SK-N-SH treated with all-trans-retinoic acid at 6 μM for 48 hours (cell line): ENCODE measurements around the gene ABTB1.

Experiments
- ATAC-seq: fragments of 200-7000 bp; cut with Tn5 transposase; 3 replicates; pipeline ENCODE4 v1.9.1; 2020; ENCODE audit warnings: mild to moderate bottlenecking, moderate library complexity
- ARNTL ChIP-seq: fragments of 450-650 bp; formaldehyde crosslinking; IDR thresholded peaks from 2 replicates; pipeline ENCODE4 v1.5.0; 2020; ENCODE audit warnings: low read depth, mild to moderate bottlenecking, moderate library complexity, borderline replicate concordance
- CREB5 ChIP-seq: fragments of 250-450 bp; sonication (Bioruptor Pico); IDR thresholded peaks from 2 replicates; pipeline ENCODE4 v1.5.1; 2020; ENCODE audit warnings: low read depth, mild to moderate bottlenecking, moderate library complexity
- CSDC2 ChIP-seq: fragments of 250-450 bp; sonication (Bioruptor Pico); IDR thresholded peaks from 2 replicates; pipeline ENCODE4 v1.5.0; 2020; ENCODE audit warnings: mild to moderate bottlenecking, moderate library complexity
- ESRRG ChIP-seq: fragments of 250-450 bp; sonication (Bioruptor Pico); IDR thresholded peaks from 2 replicates; pipeline ENCODE4 v1.6.1; 2021; ENCODE audit warnings: mild to moderate bottlenecking
- GLIS3 ChIP-seq: fragments of 250-450 bp; sonication (Bioruptor Pico); IDR thresholded peaks from 2 replicates; pipeline ENCODE4 v1.5.0; 2020; ENCODE audit warnings: mild to moderate bottlenecking, moderate library complexity
- ISL1 ChIP-seq: fragments of 250-450 bp; sonication (Bioruptor Pico); IDR thresholded peaks from 2 replicates; pipeline ENCODE4 v2.1.2; 2022; ENCODE audit warnings: mild to moderate bottlenecking, moderate library complexity
- PATZ1 ChIP-seq: fragments of 250-450 bp; sonication (Bioruptor Pico); IDR thresholded peaks from 2 replicates; pipeline ENCODE4 v1.8.0; 2020; ENCODE audit warnings: mild to moderate bottlenecking, moderate library complexity, borderline replicate concordance
- PPARA ChIP-seq: fragments of 250-450 bp; sonication (Bioruptor Pico); IDR thresholded peaks from 2 replicates; pipeline ENCODE4 v1.5.0; 2020; ENCODE audit warnings: mild to moderate bottlenecking, borderline replicate concordance
- RARB ChIP-seq: fragments of 250-450 bp; sonication (Bioruptor Pico); IDR thresholded peaks from 2 replicates; pipeline ENCODE4 v1.8.0; 2021; ENCODE audit warnings: mild to moderate bottlenecking, moderate library complexity
- SNAI2 ChIP-seq: fragments of 250-450 bp; sonication (Bioruptor Pico); IDR thresholded peaks from 2 replicates; pipeline ENCODE4 v1.5.0; 2020; ENCODE audit warnings: mild to moderate bottlenecking, moderate library complexity
- TCF4 ChIP-seq: fragments of 250-450 bp; sonication (Bioruptor Pico); IDR thresholded peaks from 2 replicates; pipeline ENCODE4 v1.8.0; 2021; ENCODE audit warnings: mild to moderate bottlenecking, moderate library complexity, borderline replicate concordance
- TOX ChIP-seq: fragments of 250-450 bp; sonication (Bioruptor Pico); IDR thresholded peaks from 2 replicates; pipeline ENCODE4 v1.8.0; 2021; ENCODE audit warnings: mild to moderate bottlenecking, moderate library complexity, borderline replicate concordance
- ZC3H10 ChIP-seq: fragments of 250-450 bp; sonication (Bioruptor Pico); IDR thresholded peaks from 2 replicates; pipeline ENCODE4 v1.5.1; 2021; ENCODE audit warnings: mild to moderate bottlenecking, moderate library complexity
- ZFP3 ChIP-seq: fragments of 250-450 bp; sonication (Bioruptor Pico); IDR thresholded peaks from 2 replicates; pipeline ENCODE4 v1.5.0; 2020; ENCODE audit warnings: mild to moderate bottlenecking, moderate library complexity
- ZFP30 ChIP-seq: fragments of 450-650 bp; formaldehyde crosslinking; IDR thresholded peaks from 2 replicates; pipeline ENCODE4 v1.5.0; 2022; ENCODE audit warnings: mild to moderate bottlenecking, moderate library complexity
- ZNF565 ChIP-seq: fragments of 450-650 bp; formaldehyde crosslinking; conservative IDR thresholded peaks from 2 replicates; pipeline ENCODE4 v1.5.0; 2020; ENCODE audit warnings: low read depth, mild to moderate bottlenecking, moderate library complexity
- ZNF70 ChIP-seq: fragments of 450-650 bp; formaldehyde crosslinking; IDR thresholded peaks from 2 replicates; pipeline ENCODE4 v1.5.0; 2020; ENCODE audit warnings: mild to moderate bottlenecking, moderate library complexity
- ZNF8 ChIP-seq: fragments of 450-650 bp; formaldehyde crosslinking; IDR thresholded peaks from 2 replicates; pipeline ENCODE4 v1.5.0; 2020; ENCODE audit warnings: mild to moderate bottlenecking, moderate library complexity
- TF ChIP-seq, protein P1 (sequence below): fragments of 250-450 bp; sonication (Bioruptor Pico); IDR thresholded peaks from 2 replicates; pipeline ENCODE4 v1.5.0; 2020; ENCODE audit warnings: mild to moderate bottlenecking, moderate library complexity
- TF ChIP-seq, protein P2 (sequence below): fragments of 250-450 bp; sonication (Bioruptor Pico); IDR thresholded peaks from 2 replicates; pipeline ENCODE4 v1.5.1; 2021; ENCODE audit warnings: mild to moderate bottlenecking, moderate library complexity
- TF ChIP-seq, protein P3 (sequence below): fragments of 250-450 bp; sonication (Bioruptor Pico); IDR thresholded peaks from 2 replicates; pipeline ENCODE4 v1.8.0; 2021; ENCODE audit warnings: low read depth, mild to moderate bottlenecking, moderate library complexity, borderline replicate concordance

The ABTB1 gene

DNA sequence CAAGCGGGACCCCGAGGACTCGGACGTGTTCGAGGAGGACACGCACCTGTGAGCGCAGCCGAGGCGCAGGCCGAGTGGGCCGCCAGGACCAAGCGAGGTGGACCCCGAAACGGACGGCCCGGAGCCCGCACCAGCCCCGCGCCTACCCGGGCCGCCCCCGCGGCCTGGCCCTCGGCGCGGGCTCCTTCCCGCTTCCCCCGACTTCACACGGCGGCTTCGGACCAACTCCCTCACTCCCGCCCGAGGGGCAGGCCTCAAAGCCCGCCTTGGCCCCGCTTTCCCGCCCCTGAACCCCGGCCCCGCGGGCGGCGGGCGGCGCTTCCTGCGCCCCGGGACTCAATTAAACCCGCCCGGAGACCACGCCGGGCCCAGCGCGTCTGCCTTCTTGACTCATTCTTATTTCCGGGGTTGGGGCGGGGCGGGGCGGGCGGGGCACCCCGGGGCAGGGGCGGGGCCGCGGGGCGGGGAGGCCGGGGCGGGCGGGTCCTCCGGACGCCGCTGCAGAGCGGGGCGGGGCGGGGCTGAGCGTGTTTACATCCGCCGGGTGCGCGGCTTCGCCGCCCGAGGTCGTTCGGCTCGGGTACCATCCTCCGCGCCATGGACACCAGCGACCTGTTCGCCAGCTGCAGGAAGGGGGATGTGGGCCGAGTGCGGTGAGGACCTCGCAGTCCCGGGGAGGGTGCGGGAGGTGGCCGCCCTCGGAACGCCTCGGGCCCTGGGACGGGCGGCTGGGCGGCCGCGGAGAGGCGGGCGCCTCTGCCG, at the start of gene ABTB1:
TSS of gene ABTB1 (plus strand) at position 524 of the 762 bp plus-strand sequence. CDS start at position 598, 74 bp downstream.
- ATAC-seq = peak; percentile 86
- no peak for TF ChIP-seq PPARA (CRISPR knock-in tag)
- TF ChIP-seq TOX (CRISPR knock-in tag) = no peak
- TF ChIP-seq GLIS3 (CRISPR knock-in tag) = no peak; the same call in 1 of the 2 replicates
- TF ChIP-seq, protein P1, sequence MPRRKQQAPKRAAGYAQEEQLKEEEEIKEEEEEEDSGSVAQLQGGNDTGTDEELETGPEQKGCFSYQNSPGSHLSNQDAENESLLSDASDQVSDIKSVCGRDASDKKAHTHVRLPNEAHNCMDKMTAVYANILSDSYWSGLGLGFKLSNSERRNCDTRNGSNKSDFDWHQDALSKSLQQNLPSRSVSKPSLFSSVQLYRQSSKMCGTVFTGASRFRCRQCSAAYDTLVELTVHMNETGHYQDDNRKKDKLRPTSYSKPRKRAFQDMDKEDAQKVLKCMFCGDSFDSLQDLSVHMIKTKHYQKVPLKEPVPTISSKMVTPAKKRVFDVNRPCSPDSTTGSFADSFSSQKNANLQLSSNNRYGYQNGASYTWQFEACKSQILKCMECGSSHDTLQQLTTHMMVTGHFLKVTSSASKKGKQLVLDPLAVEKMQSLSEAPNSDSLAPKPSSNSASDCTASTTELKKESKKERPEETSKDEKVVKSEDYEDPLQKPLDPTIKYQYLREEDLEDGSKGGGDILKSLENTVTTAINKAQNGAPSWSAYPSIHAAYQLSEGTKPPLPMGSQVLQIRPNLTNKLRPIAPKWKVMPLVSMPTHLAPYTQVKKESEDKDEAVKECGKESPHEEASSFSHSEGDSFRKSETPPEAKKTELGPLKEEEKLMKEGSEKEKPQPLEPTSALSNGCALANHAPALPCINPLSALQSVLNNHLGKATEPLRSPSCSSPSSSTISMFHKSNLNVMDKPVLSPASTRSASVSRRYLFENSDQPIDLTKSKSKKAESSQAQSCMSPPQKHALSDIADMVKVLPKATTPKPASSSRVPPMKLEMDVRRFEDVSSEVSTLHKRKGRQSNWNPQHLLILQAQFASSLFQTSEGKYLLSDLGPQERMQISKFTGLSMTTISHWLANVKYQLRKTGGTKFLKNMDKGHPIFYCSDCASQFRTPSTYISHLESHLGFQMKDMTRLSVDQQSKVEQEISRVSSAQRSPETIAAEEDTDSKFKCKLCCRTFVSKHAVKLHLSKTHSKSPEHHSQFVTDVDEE = no peak
- no peak for TF ChIP-seq ZFP3
- TF ChIP-seq CSDC2 (CRISPR knock-in tag) = no peak
- no peak for TF ChIP-seq TCF4 (CRISPR knock-in tag)
- TF ChIP-seq, protein P2, sequence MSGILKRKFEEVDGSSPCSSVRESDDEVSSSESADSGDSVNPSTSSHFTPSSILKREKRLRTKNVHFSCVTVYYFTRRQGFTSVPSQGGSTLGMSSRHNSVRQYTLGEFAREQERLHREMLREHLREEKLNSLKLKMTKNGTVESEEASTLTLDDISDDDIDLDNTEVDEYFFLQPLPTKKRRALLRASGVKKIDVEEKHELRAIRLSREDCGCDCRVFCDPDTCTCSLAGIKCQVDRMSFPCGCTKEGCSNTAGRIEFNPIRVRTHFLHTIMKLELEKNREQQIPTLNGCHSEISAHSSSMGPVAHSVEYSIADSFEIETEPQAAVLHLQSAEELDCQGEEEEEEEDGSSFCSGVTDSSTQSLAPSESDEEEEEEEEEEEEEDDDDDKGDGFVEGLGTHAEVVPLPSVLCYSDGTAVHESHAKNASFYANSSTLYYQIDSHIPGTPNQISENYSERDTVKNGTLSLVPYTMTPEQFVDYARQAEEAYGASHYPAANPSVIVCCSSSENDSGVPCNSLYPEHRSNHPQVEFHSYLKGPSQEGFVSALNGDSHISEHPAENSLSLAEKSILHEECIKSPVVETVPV (CRISPR knock-in tag) = no peak
- TF ChIP-seq ISL1 (CRISPR knock-in tag) = no peak
- no peak for TF ChIP-seq ZNF8 (CRISPR knock-in tag)
- no peak for TF ChIP-seq ZFP30
- TF ChIP-seq PATZ1 (CRISPR knock-in tag) = no peak
- TF ChIP-seq ZC3H10 (CRISPR knock-in tag) = no peak
- TF ChIP-seq, protein P3, sequence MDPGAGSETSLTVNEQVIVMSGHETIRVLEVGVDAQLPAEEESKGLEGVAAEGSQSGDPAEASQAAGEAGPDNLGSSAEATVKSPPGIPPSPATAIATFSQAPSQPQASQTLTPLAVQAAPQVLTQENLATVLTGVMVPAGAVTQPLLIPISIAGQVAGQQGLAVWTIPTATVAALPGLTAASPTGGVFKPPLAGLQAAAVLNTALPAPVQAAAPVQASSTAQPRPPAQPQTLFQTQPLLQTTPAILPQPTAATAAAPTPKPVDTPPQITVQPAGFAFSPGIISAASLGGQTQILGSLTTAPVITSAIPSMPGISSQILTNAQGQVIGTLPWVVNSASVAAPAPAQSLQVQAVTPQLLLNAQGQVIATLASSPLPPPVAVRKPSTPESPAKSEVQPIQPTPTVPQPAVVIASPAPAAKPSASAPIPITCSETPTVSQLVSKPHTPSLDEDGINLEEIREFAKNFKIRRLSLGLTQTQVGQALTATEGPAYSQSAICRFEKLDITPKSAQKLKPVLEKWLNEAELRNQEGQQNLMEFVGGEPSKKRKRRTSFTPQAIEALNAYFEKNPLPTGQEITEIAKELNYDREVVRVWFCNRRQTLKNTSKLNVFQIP (CRISPR knock-in tag) = no peak
- TF ChIP-seq ESRRG (CRISPR knock-in tag) = no peak
- TF ChIP-seq ZNF70 (CRISPR knock-in tag) = no peak
- no peak for TF ChIP-seq SNAI2 (CRISPR knock-in tag)

- no peak for ATAC-seq
- TF ChIP-seq CSDC2 (CRISPR knock-in tag) (no peak), GLIS3 (CRISPR knock-in tag) (no peak), ZNF565 (CRISPR knock-in tag) (no peak), ZNF8 (CRISPR knock-in tag) (no peak), ZFP3 (no peak), ESRRG (CRISPR knock-in tag) (no peak), ISL1 (CRISPR knock-in tag) (no peak), CREB5 (CRISPR knock-in tag) (no peak), RARB (CRISPR knock-in tag) (no peak), ZNF70 (CRISPR knock-in tag) (no peak), ARNTL (CRISPR knock-in tag) (no peak), ZFP30 (no peak)
- TF ChIP-seq, protein P2 (CRISPR knock-in tag) = no peak
- TF ChIP-seq, protein P3 (CRISPR knock-in tag) = no peak
These were observed 48.7 kb upstream of the ABTB1 start for GRCh38 chr3:127624063-127624462.
